Measurements from ENCODE around the gene LLGL2.

DNA sequence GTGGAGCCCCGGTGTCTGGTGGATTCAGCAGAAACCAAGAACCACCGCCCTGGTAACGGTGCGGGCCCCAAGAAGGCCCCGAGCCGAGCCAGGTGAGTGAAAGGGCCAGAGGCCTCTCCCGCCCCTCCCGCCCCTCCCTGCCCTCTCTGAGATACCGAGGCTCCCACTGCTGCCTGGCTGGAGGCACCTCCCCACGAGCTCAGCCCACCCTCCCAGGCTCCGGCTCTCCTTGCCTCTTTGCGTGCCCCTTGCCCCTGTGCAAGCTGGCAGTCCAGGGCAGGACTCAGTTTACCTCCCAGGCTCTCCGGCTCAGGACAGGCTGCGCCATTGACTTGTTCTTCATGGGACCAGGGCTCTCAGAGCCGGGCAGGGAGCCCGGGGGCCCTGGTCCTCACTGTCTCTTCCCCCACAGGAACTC is 48.1 kb downstream of the LLGL2 start:
- no peak for TF ChIP-seq SIN3A (IDR thresholded peaks at IDR 0.05; ENCODE audit: borderline replicate concordance, insufficient read depth, low read length)
- TF ChIP-seq POLR2AphosphoS5 (IDR thresholded peaks at IDR 0.05; ENCODE audit: low read depth, low read length) = no peak

All from PFSK-1 (cell line).